GM12878 (cell line): Measurements from ENCODE around the gene TBCD.
"Not testable (repeated sequence)": the region's sequence is repeated elsewhere in the genome, so short reads cannot be mapped to it uniquely, and the experiment has no call there.

Source experiments
- CHD2 ChIP-seq: IDR thresholded peaks from 2 replicates; pipeline ENCODE4 v1.6.1; 2011; ENCODE audit warnings: low read depth, low read length, improper control_type of control experiment, borderline replicate concordance
- EZH2 ChIP-seq: IDR thresholded peaks from 2 replicates; pipeline ENCODE4 v1.6.1; 2012; ENCODE audit warnings: low read depth, mild to moderate bottlenecking, control low read depth, inconsistent platforms, low read length, borderline replicate concordance; ENCODE audit not compliant: control insufficient read depth
- HDAC2 ChIP-seq: fragments of 200-600 bp; sonication (generic); IDR thresholded peaks from 2 replicates; pipeline ENCODE4 v1.6.1; 2017
- POLR2A ChIP-seq: IDR thresholded peaks from 2 replicates; pipeline ENCODE4 v1.6.1; 2011; ENCODE audit warnings: low read depth, mild to moderate bottlenecking, low read length
- POLR2AphosphoS5 ChIP-seq: IDR thresholded peaks from 2 replicates; pipeline ENCODE4 v1.6.1; 2011; ENCODE audit warnings: mild to moderate bottlenecking, low read length, inconsistent platforms
- TCF12 ChIP-seq: IDR thresholded peaks from 2 replicates; pipeline ENCODE4 v1.6.1; 2011; ENCODE audit warnings: low read depth, mild to moderate bottlenecking, low read length
- TF ChIP-seq, protein P1 (sequence below): IDR thresholded peaks from 2 replicates; pipeline ENCODE4 v1.6.1; 2011; ENCODE audit warnings: mild to moderate bottlenecking, low read depth, low read length, moderate library complexity; ENCODE audit not compliant: insufficient replicate concordance

DNA sequence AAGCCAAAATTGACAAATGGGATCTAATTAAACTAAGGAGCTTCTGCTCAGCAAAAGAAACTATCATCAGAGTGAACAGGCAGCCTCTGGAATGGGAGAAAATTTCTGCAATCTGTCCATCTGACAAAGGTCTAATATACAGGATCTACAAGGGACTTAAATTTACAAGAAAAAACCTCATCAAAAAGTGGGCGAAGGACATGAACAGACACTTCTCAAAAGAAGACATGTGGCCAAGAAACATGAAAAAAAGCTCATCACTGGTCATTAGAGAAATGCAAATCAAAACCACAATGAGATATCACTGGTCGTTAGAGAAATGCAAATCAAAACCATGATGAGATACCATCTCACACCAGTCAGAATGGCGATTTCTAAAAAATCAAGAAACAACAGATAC lies 203.2 kb downstream of the TBCD start:
- TF ChIP-seq TCF12, CHD2, EZH2, HDAC2, POLR2A, POLR2AphosphoS5: not testable (repeated sequence)
- TF ChIP-seq, protein P1, sequence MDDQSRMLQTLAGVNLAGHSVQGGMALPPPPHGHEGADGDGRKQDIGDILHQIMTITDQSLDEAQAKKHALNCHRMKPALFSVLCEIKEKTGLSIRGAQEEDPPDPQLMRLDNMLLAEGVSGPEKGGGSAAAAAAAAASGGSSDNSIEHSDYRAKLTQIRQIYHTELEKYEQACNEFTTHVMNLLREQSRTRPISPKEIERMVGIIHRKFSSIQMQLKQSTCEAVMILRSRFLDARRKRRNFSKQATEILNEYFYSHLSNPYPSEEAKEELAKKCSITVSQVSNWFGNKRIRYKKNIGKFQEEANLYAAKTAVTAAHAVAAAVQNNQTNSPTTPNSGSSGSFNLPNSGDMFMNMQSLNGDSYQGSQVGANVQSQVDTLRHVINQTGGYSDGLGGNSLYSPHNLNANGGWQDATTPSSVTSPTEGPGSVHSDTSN: not testable (repeated sequence)
